GM21390 (cell line): ENCODE measurements around the gene ITPA.
A peak's percentile ranks its signal among the peaks of the same experiment; 100 is the strongest.

Experiments used
- ATAC-seq: cut with Tn5 transposase; IDR thresholded peaks from one replicate; pipeline ENCODE4 v1.9.1; 2021; ENCODE audit not compliant: unreplicated experiment

The ITPA gene

GRCh38 chr20:3227506-3227905, 18.2 kb downstream of the ITPA start:
- ATAC-seq = no peak

- ATAC-seq = no peak
Observed at GRCh38 chr20:3227936-3228749, 18.8 kb downstream of the ITPA start.

DNA sequence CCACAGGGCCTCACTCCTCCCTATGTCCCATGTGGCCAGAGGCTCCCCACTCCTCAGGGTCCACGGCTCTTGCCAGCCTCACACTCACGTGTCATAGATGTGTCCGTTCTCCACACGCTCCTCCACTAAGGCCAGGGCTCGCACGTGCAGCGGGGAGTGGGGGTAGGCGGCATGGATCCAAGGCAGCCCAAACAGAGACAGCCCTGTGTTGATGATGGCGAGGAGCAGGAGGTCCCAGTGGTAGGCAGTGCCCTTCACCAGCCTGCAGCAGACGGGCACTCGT, 19.4 kb downstream of the ITPA start:
- ATAC-seq = no peak

DNA sequence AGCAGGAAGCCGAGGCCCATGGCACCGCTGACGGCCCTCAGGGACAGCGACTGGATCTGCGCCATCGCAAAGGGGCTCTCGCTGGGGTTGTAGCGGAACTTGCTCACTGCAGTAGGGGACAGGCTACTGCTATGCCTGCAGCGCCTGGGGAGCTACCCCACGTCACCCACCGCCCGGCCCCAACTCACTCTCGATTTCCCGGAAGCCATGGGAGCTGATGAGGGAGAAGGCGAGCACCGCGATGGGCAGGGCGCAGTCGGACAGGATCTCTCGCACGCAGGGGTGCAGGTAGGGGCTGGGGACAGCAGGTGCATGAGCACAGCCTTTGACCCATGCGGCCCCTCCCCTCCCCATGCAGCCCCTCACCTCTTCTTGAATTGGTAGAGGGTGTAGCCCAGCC, 19.9 kb downstream of the ITPA start:
- ATAC-seq = no peak

GRCh38 chr20:3229798-3230197, 20.5 kb downstream of the ITPA start:
- ATAC-seq = no peak

- ATAC-seq = no peak
Observed at GRCh38 chr20:3231116-3231515, 21.8 kb downstream of the ITPA start.

DNA sequence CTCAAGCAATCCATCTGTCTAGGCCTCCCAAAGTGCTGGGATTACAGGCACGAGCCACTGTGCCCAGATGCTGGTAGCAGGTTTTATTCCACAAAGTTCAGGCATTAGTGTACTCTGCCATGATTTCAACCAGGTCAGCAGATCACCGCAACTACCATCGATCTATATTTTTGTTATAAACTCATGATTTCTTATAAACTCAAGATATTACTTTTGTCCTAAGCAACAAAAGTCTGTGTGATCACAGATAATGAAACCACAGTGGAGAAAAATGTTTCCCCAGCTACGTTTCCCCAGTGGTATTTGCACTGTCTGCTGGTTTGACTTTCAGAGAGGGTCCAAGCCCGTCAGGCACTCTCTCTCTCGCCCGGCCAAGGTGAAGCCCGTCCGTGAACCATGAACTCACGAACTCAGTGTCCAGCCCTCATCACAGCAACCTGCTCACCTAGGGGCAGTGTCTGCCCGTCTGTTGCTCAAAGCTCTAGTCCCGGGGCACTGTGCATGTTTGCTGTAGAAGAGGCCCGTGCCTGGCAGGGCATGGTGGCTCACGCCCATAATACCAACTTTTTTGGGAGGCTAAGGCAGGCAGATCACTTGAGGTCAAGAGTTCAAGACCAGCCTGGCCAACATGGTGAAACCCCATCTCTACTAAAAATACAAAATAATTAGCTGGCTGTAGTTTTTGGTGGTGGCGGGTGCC, 22.7 kb downstream of the ITPA start:
- no peak for ATAC-seq

GRCh38 chr20:3233131-3233990, 24.1 kb downstream of the ITPA start:
- no peak for ATAC-seq

GRCh38 chr20:3233991-3234498, 24.7 kb downstream of the ITPA start:
- ATAC-seq = no peak

GRCh38 chr20:3235666-3236324, 26.5 kb downstream of the ITPA start:
- ATAC-seq = no peak

DNA sequence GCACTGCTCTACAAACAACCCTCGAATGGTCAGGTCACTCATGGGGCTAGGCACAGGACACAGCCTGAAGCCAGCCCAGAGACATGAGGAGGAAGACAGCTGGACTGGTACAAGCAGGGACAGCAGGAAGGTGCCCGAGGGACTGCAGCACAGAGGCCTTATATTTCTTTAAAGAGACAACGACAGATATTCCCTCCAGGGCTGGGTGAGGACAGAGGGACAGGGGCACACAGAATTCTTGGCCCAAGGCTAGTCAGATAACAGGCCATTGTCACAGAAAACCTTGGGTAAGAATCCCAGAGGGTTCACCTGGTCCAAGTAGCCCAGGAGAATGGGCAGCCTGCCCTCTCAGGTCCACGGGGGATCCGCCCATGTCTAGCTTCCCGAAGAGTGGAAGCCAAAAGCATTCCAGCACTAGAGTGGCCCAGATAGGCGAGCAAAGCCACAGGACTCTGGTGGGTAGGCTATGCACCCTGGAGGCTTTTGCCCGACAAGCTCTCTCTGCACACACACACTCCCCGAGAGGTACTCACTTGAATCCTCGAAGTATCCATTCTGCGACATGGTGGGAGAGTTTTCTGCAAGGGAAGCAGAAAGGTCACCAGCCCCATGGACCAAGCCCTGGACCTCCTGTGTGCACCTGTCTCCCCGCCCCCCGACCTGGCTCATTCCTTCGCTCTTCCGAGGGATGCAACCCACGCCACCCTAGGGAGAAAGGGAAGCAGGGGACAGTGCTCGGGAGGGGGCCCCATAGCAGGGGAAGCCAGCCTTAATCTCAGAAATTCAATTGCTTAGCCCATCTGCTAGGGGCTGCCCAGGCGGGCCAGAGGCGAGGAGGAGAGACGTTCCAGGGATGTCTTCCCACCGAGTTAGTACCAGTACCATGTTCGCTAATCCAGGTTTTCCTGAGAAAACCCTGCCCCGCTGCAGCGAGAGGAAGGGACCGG, 28.0 kb downstream of the ITPA start:
- ATAC-seq = no peak

DNA sequence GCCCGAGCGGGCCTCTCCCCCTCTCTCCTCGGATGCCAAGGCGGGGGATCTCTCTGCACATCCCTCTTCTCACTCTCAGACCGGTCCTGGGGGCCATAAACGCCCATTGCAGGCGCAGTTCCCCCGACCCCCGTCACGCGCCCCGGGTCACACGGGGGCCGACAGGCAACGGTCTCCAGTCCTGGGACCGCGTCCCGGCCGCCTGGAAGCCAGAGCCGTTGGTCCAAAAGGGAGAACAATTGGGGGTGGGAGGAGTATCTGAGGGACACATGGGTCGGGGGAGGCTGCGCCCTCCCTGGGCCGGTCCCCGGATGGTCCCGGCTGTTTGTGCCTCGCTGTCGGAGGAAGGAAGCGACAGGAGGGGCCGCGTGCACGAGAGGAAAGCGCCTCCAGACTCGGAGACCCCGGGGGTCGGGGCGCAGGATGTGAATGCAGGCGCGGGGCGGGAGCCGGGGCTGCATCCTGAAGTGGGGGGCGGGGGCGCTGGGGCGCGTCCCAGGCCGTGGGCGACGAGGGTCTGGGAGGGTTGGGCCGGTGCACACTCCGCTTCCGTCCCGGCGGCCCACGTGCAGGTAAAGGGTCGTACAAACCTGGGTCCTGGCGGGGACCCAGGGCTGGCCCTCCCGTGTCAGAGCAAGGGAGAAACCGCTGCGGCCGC, 28.8 kb downstream of the ITPA start:
- no peak for ATAC-seq

- ATAC-seq = peak; percentile 48
Observed at GRCh38 chr20:3238616-3239025, 29.3 kb downstream of the ITPA start.

- ATAC-seq = peak; percentile 66
Observed at GRCh38 chr20:3239026-3239866, 29.9 kb downstream of the ITPA start, which contains the start of gene SLC4A11. Gene SLC4A11, minus strand, starts transcription at chr20:3239190. Its CDS starts 53 bp downstream, at chr20:3239137.

GRCh38 chr20:3239867-3240775, 30.8 kb downstream of the ITPA start:
- no peak for ATAC-seq

DNA sequence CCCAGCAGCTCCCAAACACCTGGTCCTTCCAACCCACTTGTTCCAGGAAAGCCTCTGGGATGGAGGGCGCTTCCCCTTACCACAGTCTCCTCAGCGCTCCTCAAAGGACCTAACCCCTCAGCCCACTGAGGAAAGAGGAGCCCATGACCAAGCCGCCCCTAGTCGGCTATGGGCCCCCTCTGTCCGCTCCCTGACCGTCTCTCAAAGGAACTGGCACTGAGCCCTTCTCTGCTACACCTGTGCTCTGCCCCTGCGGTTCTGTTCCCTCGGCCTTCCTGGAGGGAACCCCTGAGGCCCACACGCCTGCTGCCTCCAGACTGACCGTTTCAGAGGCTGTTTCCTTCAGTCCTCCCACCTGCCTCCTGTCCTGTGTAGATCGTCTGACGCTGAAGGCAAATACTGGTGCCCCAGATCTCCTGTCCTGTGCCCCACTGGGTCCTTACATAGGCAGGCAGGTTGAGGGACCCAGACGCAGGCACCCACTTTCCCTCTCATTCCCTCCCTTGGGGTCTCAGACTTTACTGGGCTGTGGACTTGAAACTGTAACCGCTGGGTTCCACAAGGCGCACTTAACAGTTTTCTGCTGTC, 31.6 kb downstream of the ITPA start:
- no peak for ATAC-seq

DNA sequence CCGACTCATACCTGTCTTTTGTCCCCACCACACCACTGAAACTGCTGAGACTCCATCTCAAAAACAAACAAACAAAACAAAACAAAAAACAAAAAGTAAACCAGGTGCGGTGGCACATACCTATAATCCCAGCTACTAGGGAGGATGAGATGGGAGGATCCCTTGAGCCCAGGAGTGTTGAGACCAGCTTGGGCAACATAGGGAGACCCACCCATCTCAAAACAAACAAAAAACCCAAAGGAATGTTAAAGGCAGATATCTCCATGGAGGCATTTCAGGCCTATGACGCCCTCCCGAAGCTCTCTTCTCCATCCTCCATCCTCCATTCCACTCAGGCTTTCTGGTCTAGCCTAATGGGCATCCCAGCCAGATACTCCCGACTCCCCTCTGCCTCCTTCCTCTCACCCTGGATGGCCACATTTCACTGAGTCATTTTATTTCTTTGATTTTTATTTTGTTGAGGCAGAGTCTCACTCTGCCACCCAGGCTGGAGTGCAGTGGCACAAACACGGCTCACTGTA, 32.9 kb downstream of the ITPA start:
- ATAC-seq = no peak
